SK-N-SH (cell line): Measurements from ENCODE around the gene KRTAP2-4. TPM values are rescaled to one million over a fixed set of nuclear protein-coding genes. Genes with fewer than 3 reads are reported as not detected.

Experiments
- CTCF ChIA-PET: fragments of 300-600, 350-600 bp; formaldehyde crosslinking; extraction: SDS; loops from one replicate; lab custom pipeline; 2021; lab: Yijun Ruan, JAX
- POLR2A ChIA-PET: fragments of 350-600 bp; sonication (Branson Sonifier 250); formaldehyde crosslinking; extraction: SDS; loops from one replicate; lab custom pipeline; 2020; ENCODE audit warnings: antibody characterized with exemption, inconsistent platforms; lab: Yijun Ruan, JAX
- DNase-seq: peaks from one replicate; pipeline ENCODE4 v3.0.0; 2012
- H2AFZ ChIP-seq: fragments of 200-600 bp; sonication (generic); 2 replicates; pipeline ENCODE4 v1.8.1; 2016; ENCODE audit warnings: antibody characterized with exemption, mild to moderate bottlenecking, low read depth
- H3F3A ChIP-seq: fragments of 200-600 bp; sonication (generic); replicated peaks from 2 replicates; pipeline ENCODE3; 2016; ENCODE audit warnings: antibody characterized with exemption, mild to moderate bottlenecking; ENCODE audit not compliant: insufficient read depth
- H3K27ac ChIP-seq, 2 experiments: fragments of 200-500 bp in 1 of 2; fragments of 200-600 bp in 1 of 2; sonication (Bioruptor generic) in 1 of 2; sonication (generic), shearing (Covaris generic) in 1 of 2; 2 replicates each; pipeline versions ENCODE4 v1.5.1 to v1.6.1; 2014 to 2016; ENCODE audit warnings: low read depth in 2 of 2, inconsistent platforms in 1 of 2, low read length in 1 of 2, mild to moderate bottlenecking in 1 of 2, mixed read lengths in 1 of 2
- H3K27me3 ChIP-seq: fragments of 200-600 bp; sonication (generic), shearing (Covaris generic); 2 replicates; pipeline ENCODE4 v1.6.1; 2016; ENCODE audit warnings: mixed run types; ENCODE audit not compliant: insufficient read depth
- H3K36me3 ChIP-seq, 2 experiments: fragments of 200-500 bp in 1 of 2; fragments of 200-600 bp in 1 of 2; sonication (Bioruptor generic) in 1 of 2; sonication (generic) in 1 of 2; replicated peaks in 1 of 2; 2 replicates each; pipeline versions ENCODE3 to v1.5.1; 2014 to 2016; ENCODE audit warnings: low read length in 1 of 2, mild to moderate bottlenecking in 1 of 2; ENCODE audit not compliant: insufficient read depth in 2 of 2, control insufficient read depth in 1 of 2
- H3K4me1 ChIP-seq, 2 experiments: fragments of 200-500 bp in 1 of 2; fragments of 200-600 bp in 1 of 2; sonication (Bioruptor generic) in 1 of 2; sonication (generic), shearing (Covaris generic) in 1 of 2; 2 replicates each; pipeline versions ENCODE4 v1.5.1 to v1.6.1; 2014 to 2016; ENCODE audit warnings: low read depth in 1 of 2, low read length in 1 of 2, mixed run types in 1 of 2; ENCODE audit not compliant: insufficient read depth in 2 of 2, control insufficient read depth in 1 of 2
- H3K4me2 ChIP-seq: fragments of 200-600 bp; sonication (generic), shearing (Covaris generic); 2 replicates; pipeline ENCODE4 v1.6.1; 2017; ENCODE audit warnings: mixed run types
- H3K4me3 ChIP-seq, 2 experiments: fragments of 200-500 bp in 1 of 2; fragments of 200-600 bp in 1 of 2; sonication (Bioruptor generic) in 1 of 2; sonication (generic), shearing (Covaris generic) in 1 of 2; 2 replicates each; pipeline versions ENCODE4 v1.5.1 to v1.8.1; 2014 to 2016; ENCODE audit warnings: low read depth in 2 of 2, inconsistent platforms in 1 of 2, low read length in 1 of 2, mild to moderate bottlenecking in 1 of 2, mixed read lengths in 1 of 2, moderate library complexity in 1 of 2
- H3K79me2 ChIP-seq: fragments of 200-600 bp; sonication (generic); 2 replicates; pipeline ENCODE4 v1.8.1; 2017; ENCODE audit warnings: mild to moderate bottlenecking; ENCODE audit not compliant: insufficient read depth
- H3K9ac ChIP-seq: fragments of 200-600 bp; sonication (generic); 2 replicates; pipeline ENCODE4 v1.6.1; 2017; ENCODE audit warnings: mixed run types
- H3K9me2 ChIP-seq: fragments of 200-600 bp; sonication (generic); 2 replicates; pipeline ENCODE4 v1.6.1; 2017; ENCODE audit warnings: mixed run types
- H3K9me3 ChIP-seq: fragments of 200-600 bp; sonication (generic); 2 replicates; pipeline ENCODE4 v1.6.1; 2017; ENCODE audit warnings: mixed run types, mild to moderate bottlenecking, moderate library complexity
- H4K20me1 ChIP-seq: fragments of 200-600 bp; sonication (generic); 2 replicates; pipeline ENCODE4 v1.6.1; 2017; ENCODE audit warnings: mild to moderate bottlenecking, mixed run types; ENCODE audit not compliant: insufficient read depth
- EP300 ChIP-seq, 2 experiments: IDR thresholded peaks; 2 replicates each; pipeline versions ENCODE4 v1.4.0 to v1.6.1; 2012; ENCODE audit warnings: borderline replicate concordance in 1 of 2, low read depth in 1 of 2, low read length in 1 of 2
- FOSL2 ChIP-seq: IDR thresholded peaks from 2 replicates; pipeline ENCODE4 v1.4.0; 2012; ENCODE audit warnings: low read depth, mild to moderate bottlenecking, moderate library complexity, borderline replicate concordance
- FOXJ3 ChIP-seq: sonication (generic); formaldehyde crosslinking; IDR thresholded peaks from 2 replicates; pipeline ENCODE4 v1.5.1; 2020; ENCODE audit warnings: mild to moderate bottlenecking, missing genetic modification reagents
- FOXM1 ChIP-seq: IDR thresholded peaks from 2 replicates; pipeline ENCODE4 v1.4.0; 2012; ENCODE audit warnings: low read depth, mild to moderate bottlenecking
- GABPA ChIP-seq: IDR thresholded peaks from 2 replicates; pipeline ENCODE4 v1.4.0; 2012; ENCODE audit warnings: low read depth, mild to moderate bottlenecking
- NFIC ChIP-seq: IDR thresholded peaks from 2 replicates; pipeline ENCODE4 v1.4.0; 2012; ENCODE audit warnings: borderline replicate concordance
- POLR2AphosphoS5 ChIP-seq: IDR thresholded peaks from 2 replicates; pipeline ENCODE4 v1.6.1; 2012; ENCODE audit warnings: low read depth, low read length
- RAD21 ChIP-seq: IDR thresholded peaks from 2 replicates; pipeline ENCODE4 v1.6.1; 2012; ENCODE audit warnings: mild to moderate bottlenecking, low read length
- RCOR1 ChIP-seq: fragments of 150-350 bp; IDR thresholded peaks from 2 replicates; pipeline ENCODE4 v1.6.1; 2017; ENCODE audit warnings: antibody characterized with exemption, low read length
- RFX5 ChIP-seq: IDR thresholded peaks from 2 replicates; pipeline ENCODE4 v1.6.1; 2012; ENCODE audit warnings: mild to moderate bottlenecking, improper control_type of control experiment, low read length
- RXRA ChIP-seq: IDR thresholded peaks from 2 replicates; pipeline ENCODE4 v1.4.0; 2012; ENCODE audit warnings: low read depth, mild to moderate bottlenecking, borderline replicate concordance
- TAF1 ChIP-seq: IDR thresholded peaks from 2 replicates; pipeline ENCODE4 v1.6.1; 2012; ENCODE audit warnings: low read depth, mild to moderate bottlenecking, low read length, moderate library complexity, borderline replicate concordance
- TCF12 ChIP-seq: IDR thresholded peaks from 2 replicates; pipeline ENCODE4 v1.4.0; 2012
- TEAD4 ChIP-seq: IDR thresholded peaks from 2 replicates; pipeline ENCODE4 v1.4.0; 2012; ENCODE audit warnings: mild to moderate bottlenecking, borderline replicate concordance; ENCODE audit not compliant: insufficient read depth
- YY1 ChIP-seq: IDR thresholded peaks from 2 replicates; pipeline ENCODE4 v1.4.0; 2012; ENCODE audit warnings: low read depth, mild to moderate bottlenecking
- ZBTB33 ChIP-seq: IDR thresholded peaks from 2 replicates; pipeline ENCODE4 v1.4.0; 2012; ENCODE audit warnings: low read depth, borderline replicate concordance
- WGBS: methylation state at CpG from one replicate; pipeline ENCODE4 v1.1.6; 2017; ENCODE audit warnings: low lambda C conversion rate; 5-methylcytosine and 5-hydroxymethylcytosine counted together
- polyA plus RNA-seq, 3 experiments: library from polyadenylated mRNA; depleted of rRNA; stranded (reverse); fragments of >200 nt; gene quantifications; 2 replicates each; pipeline ENCODE4 v1.2.3, GENCODE V29; 2012
- TF ChIP-seq, protein P1 (sequence below): fragments of 150-350 bp; IDR thresholded peaks from 2 replicates; pipeline ENCODE4 v1.6.1; 2016; ENCODE audit warnings: mild to moderate bottlenecking, low read depth, low read length
- TF ChIP-seq, protein P2 (sequence below): IDR thresholded peaks from 2 replicates; pipeline ENCODE4; 2012
- TF ChIP-seq, protein P3 (sequence below): fragments of 200-600 bp; sonication (generic); IDR thresholded peaks from 2 replicates; pipeline ENCODE4 v1.6.1; 2017; ENCODE audit warnings: antibody characterized with exemption, mild to moderate bottlenecking, moderate library complexity

The KRTAP2-4 gene
- polyA plus RNA-seq, 1 of the 3 experiments (the other 2 are of a cell fraction) = not detected

DNA sequence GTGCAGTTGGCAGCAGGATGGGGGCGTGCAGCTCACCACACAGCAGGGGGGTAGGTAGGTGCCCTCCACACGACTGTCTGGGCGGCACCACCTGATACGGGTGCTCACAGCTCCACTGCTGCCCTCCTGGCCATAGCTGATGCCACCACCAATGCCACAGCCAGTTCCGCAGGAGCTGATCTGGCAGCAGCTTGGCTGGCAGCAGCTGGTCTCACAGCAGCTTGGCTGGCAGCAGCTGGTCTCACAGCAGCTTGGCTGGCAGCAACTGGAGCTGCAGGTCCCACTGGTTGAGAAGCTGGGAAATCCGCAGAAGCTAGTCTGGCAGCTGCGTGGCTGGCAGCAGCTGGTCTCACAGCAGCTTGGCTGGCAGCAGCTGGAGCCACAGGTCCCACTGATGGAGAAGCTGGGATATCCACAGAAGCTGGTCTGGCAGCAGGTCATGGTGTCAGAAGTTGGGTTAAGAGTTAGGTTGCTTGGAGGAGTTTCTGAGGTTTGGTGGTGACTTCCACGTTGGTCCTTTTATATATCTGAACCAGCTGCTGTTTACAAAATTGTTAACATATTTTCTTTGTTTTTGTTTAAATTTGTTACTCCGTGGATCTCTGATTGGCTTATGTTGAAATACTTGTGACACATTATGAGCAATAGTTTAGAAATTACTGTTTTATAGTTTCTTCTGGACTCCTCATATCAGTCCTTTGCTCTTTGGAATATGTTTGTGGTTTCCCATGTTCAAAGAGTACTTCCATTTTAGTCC is 38.8 kb downstream of the KRTAP2-4 start, which contains the start of gene KRTAP1-5:
TSS of gene KRTAP1-5 (minus strand) at position 494 of the 757 bp plus-strand sequence. CDS start at position 441, 53 bp downstream.
- no peak for DNase-seq
- Histone ChIP-seq H3K9me2 (no peaks in the 10 kb centered on the region), H3K27me3 (peaks cover 42% of the 10 kb centered on the region), H3K4me2 (no peak within 1 kb of the TSS), H3K9me3 (no peaks in the 10 kb centered on the region), H4K20me1 (no peaks in the 10 kb centered on the region), H3K4me1 (no peaks in the 10 kb centered on the region), H3K36me3 (no peaks in the 10 kb centered on the region), H3K79me2 (no peaks in the 10 kb centered on the region), H3K4me3 (no peak within 1 kb of the TSS)
- WGBS = 1% methylated on average over 2 of the region's 9 CpGs
- CTCF ChIA-PET = no interaction called here
- POLR2A ChIA-PET = no interaction called here
- no peak for TF ChIP-seq FOSL2
- no peak for TF ChIP-seq POLR2AphosphoS5
- no peak for TF ChIP-seq GABPA
- TF ChIP-seq NFIC = no peak
- TF ChIP-seq ZBTB33 = no peak
- no peak for TF ChIP-seq EP300 (IDR thresholded peaks at IDR 0.05; ENCODE audit: borderline replicate concordance in 1 of 2, low read depth in 1 of 2, low read length in 1 of 2)
- TF ChIP-seq FOXM1 = no peak
- TF ChIP-seq RFX5 = no peak
- TF ChIP-seq TEAD4 = no peak
- no peak for TF ChIP-seq RAD21
- TF ChIP-seq FOXJ3 (CRISPR knock-in tag) = no peak
- TF ChIP-seq RXRA = no peak
- TF ChIP-seq, protein P1, sequence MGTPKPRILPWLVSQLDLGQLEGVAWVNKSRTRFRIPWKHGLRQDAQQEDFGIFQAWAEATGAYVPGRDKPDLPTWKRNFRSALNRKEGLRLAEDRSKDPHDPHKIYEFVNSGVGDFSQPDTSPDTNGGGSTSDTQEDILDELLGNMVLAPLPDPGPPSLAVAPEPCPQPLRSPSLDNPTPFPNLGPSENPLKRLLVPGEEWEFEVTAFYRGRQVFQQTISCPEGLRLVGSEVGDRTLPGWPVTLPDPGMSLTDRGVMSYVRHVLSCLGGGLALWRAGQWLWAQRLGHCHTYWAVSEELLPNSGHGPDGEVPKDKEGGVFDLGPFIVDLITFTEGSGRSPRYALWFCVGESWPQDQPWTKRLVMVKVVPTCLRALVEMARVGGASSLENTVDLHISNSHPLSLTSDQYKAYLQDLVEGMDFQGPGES = no peak
- TF ChIP-seq YY1 = no peak
- TF ChIP-seq, protein P2, sequence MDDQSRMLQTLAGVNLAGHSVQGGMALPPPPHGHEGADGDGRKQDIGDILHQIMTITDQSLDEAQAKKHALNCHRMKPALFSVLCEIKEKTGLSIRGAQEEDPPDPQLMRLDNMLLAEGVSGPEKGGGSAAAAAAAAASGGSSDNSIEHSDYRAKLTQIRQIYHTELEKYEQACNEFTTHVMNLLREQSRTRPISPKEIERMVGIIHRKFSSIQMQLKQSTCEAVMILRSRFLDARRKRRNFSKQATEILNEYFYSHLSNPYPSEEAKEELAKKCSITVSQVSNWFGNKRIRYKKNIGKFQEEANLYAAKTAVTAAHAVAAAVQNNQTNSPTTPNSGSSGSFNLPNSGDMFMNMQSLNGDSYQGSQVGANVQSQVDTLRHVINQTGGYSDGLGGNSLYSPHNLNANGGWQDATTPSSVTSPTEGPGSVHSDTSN = no peak
- no peak for TF ChIP-seq RCOR1
- TF ChIP-seq TAF1 = no peak
- TF ChIP-seq TCF12 = no peak
- TF ChIP-seq, protein P3, sequence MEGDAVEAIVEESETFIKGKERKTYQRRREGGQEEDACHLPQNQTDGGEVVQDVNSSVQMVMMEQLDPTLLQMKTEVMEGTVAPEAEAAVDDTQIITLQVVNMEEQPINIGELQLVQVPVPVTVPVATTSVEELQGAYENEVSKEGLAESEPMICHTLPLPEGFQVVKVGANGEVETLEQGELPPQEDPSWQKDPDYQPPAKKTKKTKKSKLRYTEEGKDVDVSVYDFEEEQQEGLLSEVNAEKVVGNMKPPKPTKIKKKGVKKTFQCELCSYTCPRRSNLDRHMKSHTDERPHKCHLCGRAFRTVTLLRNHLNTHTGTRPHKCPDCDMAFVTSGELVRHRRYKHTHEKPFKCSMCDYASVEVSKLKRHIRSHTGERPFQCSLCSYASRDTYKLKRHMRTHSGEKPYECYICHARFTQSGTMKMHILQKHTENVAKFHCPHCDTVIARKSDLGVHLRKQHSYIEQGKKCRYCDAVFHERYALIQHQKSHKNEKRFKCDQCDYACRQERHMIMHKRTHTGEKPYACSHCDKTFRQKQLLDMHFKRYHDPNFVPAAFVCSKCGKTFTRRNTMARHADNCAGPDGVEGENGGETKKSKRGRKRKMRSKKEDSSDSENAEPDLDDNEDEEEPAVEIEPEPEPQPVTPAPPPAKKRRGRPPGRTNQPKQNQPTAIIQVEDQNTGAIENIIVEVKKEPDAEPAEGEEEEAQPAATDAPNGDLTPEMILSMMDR = no peak
- TF ChIP-seq, all 33 proteins: peak for 0
- Histone ChIP-seq H3K9ac (no peak within 1 kb of the TSS), H3K27ac (no peak within 1 kb of the TSS), H2AFZ (no peak within 1 kb of the TSS), H3F3A (no peaks in the 10 kb centered on the region)
